HG03045 (cell line): ENCODE measurements around the gene ENG.

Experiments
- ATAC-seq: cut with Tn5 transposase; IDR thresholded peaks from one replicate; pipeline ENCODE4 v1.9.1; 2021; ENCODE audit warnings: mild to moderate bottlenecking, moderate library complexity; ENCODE audit not compliant: unreplicated experiment

The ENG gene

GRCh38 chr9:127778280-127779135 is 76.0 kb downstream of the ENG start, which contains the start of gene SH2D3C:
Gene SH2D3C, minus strand, starts transcription at chr9:127778666. Its CDS starts 39 bp downstream, at chr9:127778627.
- peak; percentile 34 for ATAC-seq

DNA sequence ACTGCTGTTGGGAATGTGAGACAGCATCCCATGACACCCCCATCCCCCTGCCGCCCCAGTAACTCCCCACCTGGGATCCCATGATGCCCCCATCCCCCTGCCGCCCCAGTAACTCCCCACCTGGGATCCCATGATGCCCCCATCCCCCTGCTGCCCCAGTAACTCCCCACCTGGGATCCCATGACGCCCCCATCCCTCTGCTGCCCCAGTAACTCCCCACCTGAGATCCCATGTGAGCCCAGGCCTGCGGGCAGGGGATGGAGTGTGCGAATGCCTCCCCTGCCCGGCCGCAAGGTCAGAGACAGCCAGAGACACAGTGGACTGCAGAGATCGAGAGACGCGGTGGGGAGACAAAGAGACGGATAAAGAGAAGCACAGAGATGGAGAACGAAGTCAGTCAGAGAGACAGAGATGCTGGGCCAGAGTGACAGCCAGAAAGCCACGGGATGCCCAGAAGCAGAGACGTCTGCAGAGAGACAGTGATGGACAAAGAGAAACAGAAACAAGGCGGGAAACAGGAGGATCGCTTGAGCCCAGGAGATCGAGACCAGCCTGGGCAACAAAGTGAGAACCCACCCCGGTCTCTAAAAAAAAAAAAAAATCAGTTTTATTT is 77.0 kb downstream of the ENG start:
- no peak for ATAC-seq

- ATAC-seq, result no peak
Measured at GRCh38 chr9:127776924-127777289, 77.6 kb downstream of the ENG start.

DNA sequence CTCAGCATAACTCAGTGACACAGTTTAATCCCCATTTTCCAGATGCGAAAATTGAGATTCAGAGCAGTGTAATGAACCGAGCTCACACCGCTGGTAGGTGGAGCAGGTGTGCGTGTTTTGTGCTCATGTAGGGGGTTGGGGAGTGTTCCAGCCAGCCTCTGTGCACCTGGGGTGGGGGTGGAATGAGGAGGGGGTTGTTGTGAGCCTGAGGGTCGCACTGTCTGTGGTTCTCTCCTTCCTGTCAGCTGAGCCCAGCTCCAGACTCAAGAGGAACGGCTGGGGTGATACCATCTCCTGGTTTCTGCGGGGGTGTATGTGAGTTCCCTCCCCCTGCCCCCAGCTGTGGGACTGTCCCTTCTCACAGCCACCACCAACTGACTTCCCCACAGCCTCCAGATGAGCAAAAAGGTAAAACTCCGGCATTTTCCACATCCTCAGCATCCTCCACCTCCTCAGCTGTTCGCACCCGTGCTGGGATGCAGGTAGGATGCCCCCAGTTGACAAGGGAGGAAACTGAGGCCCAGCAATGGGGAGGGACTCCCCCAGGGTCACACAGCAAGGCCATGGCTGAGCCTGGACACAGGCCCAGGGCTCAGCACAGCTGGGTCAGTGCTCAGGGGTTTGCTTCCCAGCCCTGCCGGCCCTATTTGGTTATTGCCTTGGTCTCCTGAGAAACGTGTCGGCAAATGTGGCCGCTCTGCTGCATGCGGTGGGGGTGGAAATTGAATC is 78.1 kb downstream of the ENG start:
- no peak for ATAC-seq

DNA sequence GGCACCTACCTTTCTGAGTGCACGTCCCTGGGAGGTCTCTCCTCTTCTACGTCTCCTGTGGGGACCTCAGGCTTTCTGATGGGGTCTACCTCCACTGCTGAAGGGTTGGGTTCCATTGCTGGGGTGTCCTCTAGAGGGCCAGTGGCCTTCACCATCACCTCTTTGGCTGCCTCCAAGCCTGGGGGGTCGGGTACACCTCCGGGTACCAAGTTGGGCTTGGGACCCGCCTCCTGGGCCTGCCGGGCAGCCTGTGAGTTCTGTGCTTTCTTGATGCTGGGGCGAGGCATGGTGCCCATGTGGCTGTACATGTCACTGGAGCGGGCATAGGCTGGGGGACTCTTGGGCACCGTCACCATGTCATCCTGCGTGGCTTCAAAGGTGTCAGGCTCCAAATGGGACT is 80.5 kb downstream of the ENG start:
- no peak for ATAC-seq

GRCh38 chr9:127773272-127773671 is 81.2 kb downstream of the ENG start:
- ATAC-seq, result no peak

DNA sequence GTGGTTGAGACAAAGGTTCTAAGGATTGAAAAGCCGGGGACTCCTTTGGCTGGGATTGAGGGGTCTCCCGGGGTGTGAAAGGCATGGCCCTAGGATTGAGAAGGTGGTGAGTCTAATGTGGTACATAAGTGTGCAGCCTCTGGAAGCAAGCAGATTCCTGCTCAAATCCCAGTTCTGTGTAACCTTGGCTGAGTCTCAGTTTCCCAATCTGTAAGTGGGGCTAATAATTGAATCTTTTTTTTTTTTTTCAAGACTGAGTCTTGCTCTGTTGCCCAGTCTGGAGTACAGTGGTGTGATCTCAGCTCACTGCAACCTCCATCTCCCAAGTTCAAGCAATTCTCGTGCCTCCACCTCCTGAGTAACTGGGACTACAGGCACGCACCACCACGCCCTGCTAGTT is 81.9 kb downstream of the ENG start:
- no peak for ATAC-seq

DNA sequence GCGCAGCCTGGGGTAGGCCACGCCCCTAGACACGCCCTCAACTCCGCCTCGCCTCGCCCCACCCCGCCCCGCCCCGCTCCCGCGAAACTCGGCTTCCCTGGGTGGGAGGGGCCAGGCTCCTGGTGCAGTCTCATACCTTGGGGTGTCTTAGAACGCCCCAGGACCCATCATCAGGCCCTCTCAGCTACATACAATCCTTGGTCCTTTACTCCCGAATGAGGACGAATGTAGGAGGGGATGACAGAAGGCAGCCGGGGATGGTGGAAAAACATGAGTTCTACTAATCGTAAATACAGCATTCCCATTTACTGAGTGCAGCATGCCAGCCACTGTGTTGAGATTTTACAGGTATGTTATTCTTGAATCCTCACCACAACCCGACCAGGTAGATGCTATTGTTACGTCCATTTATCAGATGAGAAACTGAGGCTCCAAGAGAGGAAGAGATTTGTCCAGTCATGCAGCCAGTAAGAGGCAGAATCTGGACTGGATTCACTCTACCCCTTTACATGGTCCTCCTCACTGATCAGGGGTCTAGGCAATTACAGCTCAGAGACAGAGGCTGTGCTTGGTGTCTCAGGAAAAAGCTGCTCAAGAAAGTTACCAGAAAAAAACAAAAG is 82.8 kb downstream of the ENG start:
- ATAC-seq, result no peak

GRCh38 chr9:127770905-127771569 is 83.4 kb downstream of the ENG start:
- ATAC-seq, result peak; percentile 90

GRCh38 chr9:127770583-127770904 is 83.9 kb downstream of the ENG start:
- no peak for ATAC-seq

GRCh38 chr9:127769929-127770582 is 84.4 kb downstream of the ENG start:
- ATAC-seq, result no peak

- no peak for ATAC-seq
Measured at GRCh38 chr9:127769101-127769500, 85.4 kb downstream of the ENG start.

- ATAC-seq, result no peak
Measured at GRCh38 chr9:127768698-127769097, 85.8 kb downstream of the ENG start.

GRCh38 chr9:127767909-127768331 is 86.5 kb downstream of the ENG start:
- ATAC-seq, result no peak

- no peak for ATAC-seq
Measured at GRCh38 chr9:127767410-127767809, 87.0 kb downstream of the ENG start.

- ATAC-seq, result no peak
Measured at GRCh38 chr9:127765418-127765817, 89.0 kb downstream of the ENG start.
